Measurements from ENCODE around the gene TMEM132C. TPM values are rescaled to one million over a fixed set of nuclear protein-coding genes. Genes with fewer than 3 reads are reported as not detected.

TMEM132C gene
- total RNA-seq, 1 donor from 2014 or later, result 0.10 TPM

DNA sequence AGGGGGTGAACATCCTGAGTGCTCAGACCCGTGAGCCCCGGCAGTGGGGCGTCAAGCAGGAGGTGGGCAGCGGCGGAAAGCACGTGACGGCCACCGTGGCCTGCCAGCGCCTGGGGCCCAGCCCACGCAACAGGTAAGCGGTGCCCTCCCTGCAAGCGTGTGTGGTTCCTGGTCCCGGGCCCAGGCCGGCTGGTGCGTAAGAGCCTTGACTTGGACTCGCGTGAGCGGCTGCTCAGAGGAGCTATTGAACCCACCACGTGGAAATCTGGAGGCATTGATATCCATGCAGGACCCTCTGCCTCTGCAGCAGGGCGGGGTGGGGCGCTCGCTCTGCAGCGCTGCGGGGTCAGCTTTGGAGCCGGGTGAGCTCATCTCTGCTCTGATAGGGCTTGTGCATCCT lies 277.0 kb downstream of the TMEM132C start:
- ATAC-seq (no peak), DNase-seq (ENCODE audit: low spot score) (no peak)

GRCh38 chr12:128548949-128549348 lies 282.0 kb downstream of the TMEM132C start:
- ATAC-seq (no peak), DNase-seq (ENCODE audit: low spot score) (no peak)

DNA sequence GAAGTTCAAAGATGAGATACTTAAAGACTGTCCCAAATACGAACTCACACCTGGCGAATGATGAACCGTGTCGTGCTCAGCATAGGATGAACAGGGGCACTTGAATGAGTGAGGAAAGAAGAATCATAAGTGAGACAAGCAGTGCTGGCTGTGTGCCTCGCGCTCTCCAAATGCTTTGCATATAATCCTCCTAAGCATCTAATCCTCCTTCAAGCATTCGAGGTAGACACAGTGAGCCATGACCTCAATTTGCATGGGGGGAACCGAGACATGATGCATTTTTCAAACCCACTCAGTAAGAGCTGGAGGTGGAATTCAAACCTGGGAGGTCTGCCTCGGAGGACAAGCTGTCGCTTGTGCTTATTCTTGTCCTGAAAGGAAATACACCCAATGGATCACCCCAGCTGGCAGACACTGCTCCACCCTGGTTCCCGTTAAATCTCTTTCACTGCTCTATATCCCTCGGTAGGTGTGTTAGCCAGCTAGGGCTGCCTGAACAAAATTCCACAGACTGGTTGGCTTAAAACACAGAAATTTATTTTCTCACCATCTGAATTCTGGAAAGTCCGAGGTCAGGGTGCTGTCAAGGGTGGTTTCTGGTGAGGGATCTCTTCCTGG lies 282.7 kb downstream of the TMEM132C start:
- ATAC-seq (no peak), DNase-seq (ENCODE audit: low spot score) (no peak)

GRCh38 chr12:128551266-128551665 lies 284.3 kb downstream of the TMEM132C start:
- DNase-seq (ENCODE audit: low spot score) (no peak), ATAC-seq (no peak)

DNA sequence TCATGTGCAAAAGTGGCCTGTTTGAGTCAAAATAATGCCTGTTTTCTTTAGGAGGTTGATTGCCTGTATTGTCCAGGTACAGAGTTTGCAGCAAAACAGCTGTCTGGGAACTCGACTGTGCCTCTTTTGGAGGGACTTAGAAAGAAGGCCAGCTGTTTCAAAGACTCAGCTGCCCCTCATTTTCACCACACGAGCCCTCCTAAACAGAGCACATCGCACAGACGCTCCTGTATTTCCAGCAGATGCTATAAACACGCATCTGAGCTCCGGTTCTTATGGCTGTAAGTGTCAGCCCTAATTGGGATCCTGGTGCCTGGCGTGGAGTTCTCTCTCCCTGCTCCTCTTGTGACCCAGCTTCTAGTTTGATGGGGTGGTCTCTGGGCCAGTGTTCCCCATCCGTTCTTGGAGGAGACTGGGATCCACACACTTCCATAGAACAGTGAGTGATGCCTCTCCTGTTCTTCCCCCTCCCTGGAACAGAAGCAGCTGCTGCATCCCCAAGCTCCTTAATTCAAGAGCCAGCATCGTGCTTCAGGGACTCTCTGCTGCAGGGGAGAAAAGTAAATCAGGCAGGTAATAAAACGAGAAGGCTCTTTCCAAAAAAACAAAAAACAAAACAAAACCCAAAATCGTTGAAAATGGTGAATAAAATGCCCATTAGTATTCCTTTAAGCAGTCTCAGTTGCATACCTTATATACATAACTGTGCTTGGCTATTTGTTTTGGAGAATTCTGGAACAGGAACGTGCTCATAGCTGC lies 287.8 kb downstream of the TMEM132C start:
- ATAC-seq (no peak), DNase-seq (ENCODE audit: low spot score) (no peak)

- DNase-seq (ENCODE audit: low spot score) (no peak), ATAC-seq (no peak)
Observed at GRCh38 chr12:128557231-128557630, 290.3 kb downstream of the TMEM132C start.

DNA sequence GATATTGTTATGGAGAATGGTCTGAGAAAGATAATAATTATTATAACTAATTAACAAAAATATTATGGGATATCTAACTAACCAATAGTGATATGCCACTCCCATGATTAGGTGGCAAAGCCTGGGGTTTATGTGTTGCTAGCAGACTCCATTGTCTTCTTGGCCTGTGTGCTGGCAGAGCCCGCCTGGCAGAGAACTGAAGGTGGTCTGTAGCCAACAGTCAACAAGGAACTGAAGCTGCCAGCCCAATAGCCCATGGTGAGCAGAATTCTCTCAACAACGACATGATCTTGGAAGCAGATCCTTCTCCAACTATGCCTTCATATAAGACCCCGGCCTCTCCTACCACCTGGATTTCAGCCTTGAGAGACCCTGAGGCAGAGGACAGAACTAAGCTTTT lies 298.0 kb downstream of the TMEM132C start:
- DNase-seq (ENCODE audit: low spot score) (no peak), ATAC-seq (no peak)

DNA sequence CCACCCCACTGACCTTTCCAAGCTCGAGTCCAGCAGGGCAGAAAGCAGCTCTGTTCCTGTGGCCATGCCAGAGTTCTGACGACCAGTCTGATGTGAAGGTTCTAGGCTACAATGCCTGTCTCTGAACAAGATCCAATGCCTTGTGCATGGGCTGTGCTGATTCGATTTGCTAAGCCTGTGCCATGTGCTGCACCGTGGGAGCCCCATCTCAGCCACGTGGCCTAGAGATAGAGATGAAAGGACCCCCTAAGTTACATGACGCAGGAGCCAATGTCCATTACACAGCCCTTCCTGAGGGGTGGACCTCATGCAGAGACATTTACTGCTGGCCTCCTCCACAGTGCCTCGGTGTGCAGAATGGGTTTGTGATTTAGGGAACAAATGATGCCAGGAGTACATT lies 300.8 kb downstream of the TMEM132C start:
- ATAC-seq, result no peak
- DNase-seq (ENCODE audit: low spot score), result no peak

GRCh38 chr12:128570191-128571065 lies 303.5 kb downstream of the TMEM132C start:
- no peak for ATAC-seq
- no peak for DNase-seq (ENCODE audit: low spot score)

GRCh38 chr12:128571906-128572810 lies 305.2 kb downstream of the TMEM132C start:
- DNase-seq (ENCODE audit: low spot score), result no peak
- no peak for ATAC-seq

DNA sequence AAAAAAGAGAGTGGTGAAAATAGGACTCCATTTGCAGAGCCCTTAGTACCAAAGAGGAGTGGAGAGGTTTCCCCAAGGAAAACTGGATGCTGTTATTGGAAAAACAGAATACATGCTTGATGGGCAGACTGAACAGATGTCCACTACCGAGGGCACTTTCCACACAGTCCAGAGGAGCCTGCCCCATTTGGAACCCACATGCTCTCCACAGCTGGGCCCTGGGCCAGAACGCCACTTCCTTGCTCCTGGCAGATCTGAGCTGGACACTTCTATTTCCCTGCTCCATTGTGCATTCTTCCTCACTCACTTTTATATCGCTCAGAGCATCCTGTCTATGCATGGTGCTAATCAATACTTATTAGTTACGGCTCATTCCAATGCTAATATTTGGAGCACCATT lies 306.9 kb downstream of the TMEM132C start:
- ATAC-seq (no peak), DNase-seq (ENCODE audit: low spot score) (no peak)

DNA sequence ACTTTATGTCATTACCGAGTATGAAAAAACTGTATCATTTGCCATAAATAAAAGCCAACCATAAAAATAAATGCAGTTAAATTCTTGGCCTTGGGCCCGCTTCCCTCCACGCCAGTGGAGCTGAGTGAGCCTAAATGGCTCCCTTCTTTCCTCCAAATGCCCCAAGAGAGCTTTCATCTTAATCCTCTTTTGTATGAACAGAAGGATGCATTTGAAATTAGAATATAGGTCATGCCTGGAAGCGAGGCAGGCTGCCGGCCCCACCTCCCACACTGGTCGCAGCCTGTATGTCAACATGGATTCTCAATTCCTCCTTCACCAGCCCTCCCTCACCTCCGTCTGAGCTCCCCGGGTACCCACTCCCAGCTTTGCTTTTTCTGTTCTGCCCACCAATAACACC lies 311.1 kb downstream of the TMEM132C start:
- no peak for DNase-seq (ENCODE audit: low spot score)
- ATAC-seq, result no peak

DNA sequence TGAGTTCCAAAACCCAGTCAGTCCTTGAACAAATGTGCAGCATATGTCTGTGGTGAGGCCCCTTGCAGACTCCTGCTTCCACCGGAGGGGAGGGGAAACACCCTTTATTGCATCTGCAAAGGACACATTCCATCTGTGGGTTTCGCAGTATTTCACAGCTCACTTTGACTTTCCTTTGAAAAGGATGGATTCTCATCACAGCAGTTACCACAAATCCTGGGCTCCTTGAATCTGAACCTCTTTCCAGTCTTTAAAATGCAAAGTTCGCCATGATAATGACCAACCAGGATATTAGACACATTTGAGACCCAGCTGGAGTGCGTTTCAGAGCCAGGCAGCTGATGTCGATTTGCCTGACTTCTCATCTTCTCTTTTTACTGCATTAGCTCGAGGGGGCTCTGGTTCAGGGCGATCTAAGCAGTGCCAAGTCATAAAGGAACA lies 314.4 kb downstream of the TMEM132C start:
- ATAC-seq (no peak), DNase-seq (ENCODE audit: low spot score) (no peak)

GRCh38 chr12:128583453-128583852 lies 316.5 kb downstream of the TMEM132C start:
- no peak for DNase-seq (ENCODE audit: low spot score)
- ATAC-seq, result peak; percentile 14

DNA sequence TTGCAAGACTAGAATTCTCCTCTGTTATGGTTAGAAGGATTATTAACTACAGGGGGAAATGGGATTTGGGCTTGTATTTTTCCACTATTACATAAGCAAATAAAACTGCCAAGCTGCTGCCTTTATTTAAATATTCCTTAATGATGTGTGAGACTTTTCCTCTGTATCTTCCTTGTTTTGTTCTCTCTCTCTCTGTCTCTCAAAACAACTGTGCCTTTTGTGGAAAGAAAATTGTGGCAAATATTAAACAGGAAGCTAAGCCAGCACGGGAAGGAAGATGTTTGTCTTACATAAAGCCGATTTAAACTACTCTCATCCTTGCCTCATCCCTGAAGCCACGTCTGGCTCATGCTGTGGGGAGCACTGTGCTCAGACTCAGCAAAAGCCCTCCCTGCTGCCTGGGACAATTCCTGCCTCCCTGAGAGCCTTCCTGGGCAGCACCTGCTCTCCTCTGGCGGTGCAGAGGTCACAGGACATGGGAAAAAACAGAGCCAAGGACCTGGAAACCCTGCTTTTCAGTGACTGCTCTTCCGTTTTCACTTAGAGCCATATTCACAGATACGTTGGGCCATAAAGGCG lies 319.6 kb downstream of the TMEM132C start:
- DNase-seq (ENCODE audit: low spot score) (no peak), ATAC-seq (no peak)

DNA sequence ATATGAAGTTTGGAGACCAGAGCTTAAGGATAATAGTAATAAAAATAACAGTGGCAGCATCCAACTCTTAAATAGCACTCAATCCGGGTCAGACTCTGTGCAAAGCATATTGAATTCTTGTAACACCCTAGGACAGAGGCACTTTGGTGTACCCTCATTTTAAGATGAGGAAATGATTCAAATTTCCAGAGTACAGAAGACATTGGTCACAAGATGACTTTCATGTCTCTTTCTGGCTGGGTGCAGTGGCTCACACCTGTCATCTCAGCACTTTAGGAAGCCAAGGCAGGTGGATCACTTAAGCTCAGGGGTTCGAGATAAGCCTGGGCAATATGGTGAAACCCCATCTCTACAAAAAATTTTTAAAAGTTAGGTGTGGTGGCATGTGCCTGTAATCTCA lies 320.9 kb downstream of the TMEM132C start:
- ATAC-seq, result no peak
- no peak for DNase-seq (ENCODE audit: low spot score)

- ATAC-seq, result no peak
- no peak for DNase-seq (ENCODE audit: low spot score)
Observed at GRCh38 chr12:128592220-128592744, 325.3 kb downstream of the TMEM132C start.

GRCh38 chr12:128594521-128594920 lies 327.6 kb downstream of the TMEM132C start:
- ATAC-seq (no peak), DNase-seq (ENCODE audit: low spot score) (no peak)

- ATAC-seq, result no peak
Observed at GRCh38 chr12:128595609-128596008, 328.6 kb downstream of the TMEM132C start.

DNA sequence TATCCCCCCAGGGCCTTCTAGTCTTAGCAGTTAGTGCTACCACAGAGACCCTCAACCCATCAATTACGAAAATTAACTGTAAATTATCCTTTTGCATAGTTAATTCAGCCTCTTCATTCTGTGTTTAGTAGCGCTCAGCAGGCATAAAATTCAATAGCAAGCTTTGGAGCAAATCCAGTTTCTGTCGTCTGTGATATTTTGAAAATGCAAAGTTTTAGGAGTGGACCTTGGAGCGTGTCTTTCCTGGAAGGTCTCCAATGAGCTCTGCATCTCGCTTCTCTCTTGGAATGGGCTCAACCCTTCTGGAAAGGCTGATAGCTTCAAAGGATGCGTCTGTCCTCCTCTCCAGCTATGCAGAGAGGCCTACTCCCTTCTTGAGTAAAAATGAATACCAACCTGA lies 333.9 kb downstream of the TMEM132C start:
- DNase-seq (ENCODE audit: low spot score) (no peak), ATAC-seq (no peak)

More at GRCh38 chr12:128595609-128596008, 328.6 kb downstream of the TMEM132C start:
- no peak for DNase-seq (ENCODE audit: low spot score)

Measured in left lobe of liver (tissue), 2 donors.